ENCODE data around the gene CBX8. TPM values are rescaled to one million over a fixed set of nuclear protein-coding genes. Genes with fewer than 3 reads are reported as not detected.

Gene CBX8
- polyA plus RNA-seq, 1 experiment = 0.32 TPM

DNA sequence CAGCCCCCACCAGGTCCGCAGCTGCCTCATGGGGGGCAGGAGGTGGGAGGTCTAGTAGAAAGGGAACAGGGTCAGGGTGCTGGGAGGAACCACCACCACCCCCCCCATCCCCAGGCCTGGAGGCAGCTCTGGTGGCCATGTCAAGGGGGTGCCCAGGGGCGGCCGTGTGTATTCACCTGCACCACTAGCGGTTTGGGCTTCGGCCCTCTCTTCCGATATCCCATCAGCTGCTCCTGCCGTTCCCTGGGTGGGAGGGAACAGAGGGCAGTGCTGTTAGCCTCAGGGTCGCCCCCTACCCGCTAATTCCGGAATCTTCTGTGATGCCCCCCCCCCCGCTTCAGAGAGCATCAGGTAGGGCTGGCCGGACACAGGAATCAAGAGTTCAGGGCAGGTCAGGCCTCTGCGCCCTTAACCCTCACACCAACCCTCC is 38.6 kb upstream of the CBX8 start:
- Histone ChIP-seq H3K4me3 (ENCODE audit: low read depth, low read length) (no peak overlapping the region), H3K27me3 (ENCODE audit: control insufficient read depth, insufficient read depth, low read length) (peaks cover 3% of the 10 kb centered on the region; the same call in 1 of the 2 replicates), H3K36me3 (ENCODE audit: control insufficient read depth, insufficient read depth, low read length) (peaks cover 20% of the 10 kb centered on the region)
- ChIA-PET POLR2A (no interaction called here), CTCF (interaction anchor here (0.5 to 4.5 kb wide), 12 partner anchors 10 to 173 kb away, joined by 3 to 39 read pairs (median 4); no protein-coding TSS in a partner anchor)
- TF ChIP-seq, protein P1, sequence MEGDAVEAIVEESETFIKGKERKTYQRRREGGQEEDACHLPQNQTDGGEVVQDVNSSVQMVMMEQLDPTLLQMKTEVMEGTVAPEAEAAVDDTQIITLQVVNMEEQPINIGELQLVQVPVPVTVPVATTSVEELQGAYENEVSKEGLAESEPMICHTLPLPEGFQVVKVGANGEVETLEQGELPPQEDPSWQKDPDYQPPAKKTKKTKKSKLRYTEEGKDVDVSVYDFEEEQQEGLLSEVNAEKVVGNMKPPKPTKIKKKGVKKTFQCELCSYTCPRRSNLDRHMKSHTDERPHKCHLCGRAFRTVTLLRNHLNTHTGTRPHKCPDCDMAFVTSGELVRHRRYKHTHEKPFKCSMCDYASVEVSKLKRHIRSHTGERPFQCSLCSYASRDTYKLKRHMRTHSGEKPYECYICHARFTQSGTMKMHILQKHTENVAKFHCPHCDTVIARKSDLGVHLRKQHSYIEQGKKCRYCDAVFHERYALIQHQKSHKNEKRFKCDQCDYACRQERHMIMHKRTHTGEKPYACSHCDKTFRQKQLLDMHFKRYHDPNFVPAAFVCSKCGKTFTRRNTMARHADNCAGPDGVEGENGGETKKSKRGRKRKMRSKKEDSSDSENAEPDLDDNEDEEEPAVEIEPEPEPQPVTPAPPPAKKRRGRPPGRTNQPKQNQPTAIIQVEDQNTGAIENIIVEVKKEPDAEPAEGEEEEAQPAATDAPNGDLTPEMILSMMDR (IDR thresholded peaks at IDR 0.05; ENCODE audit: insufficient read depth, low read depth, low read length) = no peak
- DNase-seq (ENCODE audit: low read depth) = no peak

DNA sequence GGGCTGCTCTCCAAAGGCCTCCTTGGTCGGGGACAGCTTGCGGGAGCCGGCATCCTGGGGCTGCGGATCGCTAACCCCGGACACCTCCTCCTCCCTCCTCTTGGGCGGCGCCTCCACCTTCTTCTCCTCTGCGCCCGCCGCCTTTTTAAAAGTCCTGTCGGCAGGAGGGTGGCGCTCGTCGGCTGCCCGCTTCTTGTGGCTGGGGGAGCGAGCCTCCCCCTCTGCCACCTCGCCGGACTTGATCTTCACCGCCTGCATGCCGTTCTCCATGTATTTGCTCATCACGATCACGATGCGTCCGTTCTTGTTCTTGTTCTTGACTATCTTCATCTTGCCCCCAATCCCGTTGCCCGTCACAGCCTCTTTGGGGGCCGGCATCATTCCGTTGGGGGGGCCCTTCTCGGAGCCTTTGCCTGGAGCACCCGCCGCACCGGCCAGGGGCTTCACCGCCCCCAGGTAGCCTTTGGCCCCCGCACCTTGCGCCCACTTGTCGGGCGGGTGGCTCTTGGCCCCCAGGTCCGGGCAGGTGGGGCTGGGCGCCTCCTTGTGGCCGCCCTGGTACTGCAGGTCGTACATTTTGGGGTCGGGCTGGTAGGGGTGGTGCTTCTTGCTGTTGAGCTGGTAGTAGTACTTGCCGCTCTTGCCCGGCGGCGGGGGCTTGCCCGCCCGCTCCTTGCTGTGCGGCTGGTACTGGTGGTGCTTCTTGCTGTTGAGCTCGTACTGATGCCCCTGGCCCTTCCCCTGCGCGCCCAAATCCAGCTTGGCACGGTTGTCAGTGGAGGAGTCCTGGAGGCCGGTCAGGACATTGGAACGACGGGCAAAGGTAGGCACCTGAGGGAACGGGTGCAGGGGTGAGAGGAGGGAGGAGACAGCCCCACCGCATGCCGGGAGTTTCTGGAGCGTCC is 37.9 kb upstream of the CBX8 start:
- CTCF ChIA-PET = interaction anchor here (0.5 to 4.5 kb wide), 12 partner anchors 10 to 174 kb away, joined by 3 to 39 read pairs (median 4); no protein-coding TSS in a partner anchor
- TF ChIP-seq, protein P1 (IDR thresholded peaks at IDR 0.05; ENCODE audit: insufficient read depth, low read depth, low read length) = peak; percentile 76
- Histone ChIP-seq H3K4me3 (ENCODE audit: low read depth, low read length) (no peak overlapping the region), H3K36me3 (ENCODE audit: control insufficient read depth, insufficient read depth, low read length) (peaks cover 20% of the 10 kb centered on the region), H3K27me3 (ENCODE audit: control insufficient read depth, insufficient read depth, low read length) (no peaks in the 10 kb centered on the region)
- no peak for DNase-seq (ENCODE audit: low read depth)
- POLR2A ChIA-PET = no interaction called here

DNA sequence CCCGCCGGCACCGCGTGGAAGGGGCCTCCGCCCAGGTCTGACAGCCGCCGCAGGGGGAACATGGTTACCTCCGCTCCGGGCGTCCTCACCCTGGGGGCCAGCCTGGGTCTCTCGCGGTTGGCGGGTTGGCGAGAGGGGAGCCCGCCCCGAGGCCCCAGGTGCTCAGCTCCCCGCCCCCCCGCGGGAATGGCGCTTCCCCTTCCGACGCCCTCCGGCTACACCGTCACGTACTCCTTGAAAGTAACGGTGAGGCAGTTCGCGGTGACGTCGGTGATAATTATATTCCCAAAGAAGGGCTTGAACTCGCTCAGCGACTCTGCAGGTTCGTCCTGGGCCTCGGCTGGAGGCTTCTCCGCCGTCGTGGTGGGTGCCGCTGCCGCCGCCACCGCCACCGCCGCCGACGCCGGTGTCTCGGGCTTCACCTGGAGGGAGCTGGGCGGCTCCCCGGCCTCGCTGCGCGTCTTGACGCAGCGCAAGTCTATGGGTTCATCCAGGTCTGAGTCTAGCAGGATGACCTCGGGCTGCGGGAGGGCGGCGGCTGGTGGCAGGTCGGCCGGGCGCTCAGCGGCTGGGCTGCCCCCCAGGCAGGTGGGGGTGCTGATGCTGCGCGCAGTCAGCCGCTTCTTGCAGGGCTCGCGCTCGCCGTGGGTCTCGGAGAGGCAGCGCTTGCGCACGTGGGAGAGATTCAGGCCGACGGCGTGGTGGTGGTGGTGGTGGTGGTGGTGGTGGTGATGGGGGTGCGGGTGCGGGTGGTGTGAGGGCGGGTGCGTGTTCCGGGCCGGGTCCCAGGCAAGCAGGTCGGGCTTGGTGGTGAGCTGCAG is 37.1 kb upstream of the CBX8 start:
- Histone ChIP-seq H3K27me3 (ENCODE audit: control insufficient read depth, insufficient read depth, low read length) (no peaks in the 10 kb centered on the region), H3K36me3 (ENCODE audit: control insufficient read depth, insufficient read depth, low read length) (peaks cover 20% of the 10 kb centered on the region), H3K4me3 (ENCODE audit: low read depth, low read length) (no peak overlapping the region)
- no peak for DNase-seq (ENCODE audit: low read depth)
- TF ChIP-seq, protein P1 (IDR thresholded peaks at IDR 0.05; ENCODE audit: insufficient read depth, low read depth, low read length) = no peak
- ChIA-PET POLR2A (no interaction called here), CTCF (interaction anchor here (0.5 to 4.5 kb wide), 3 partner anchors 15 to 992 kb away, joined by 4 to 39 read pairs (median 4); no protein-coding TSS in a partner anchor)

DNA sequence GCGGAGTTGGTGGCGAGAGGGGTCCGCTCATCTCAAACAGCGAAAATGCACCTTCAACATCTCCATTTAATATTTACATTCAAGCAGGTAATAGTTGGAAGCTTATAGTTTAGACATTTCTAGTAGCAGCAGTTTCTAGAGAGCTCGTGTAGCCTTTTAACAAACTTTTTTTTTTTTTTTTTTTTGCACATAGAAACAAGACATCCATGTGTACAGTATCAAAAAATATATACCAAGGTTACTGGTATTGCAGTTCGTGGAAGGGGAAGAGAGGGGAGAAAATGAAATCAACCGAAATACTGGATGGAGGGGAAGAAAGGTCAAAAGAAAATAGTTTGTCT is 36.2 kb upstream of the CBX8 start:
- TF ChIP-seq, protein P1 (IDR thresholded peaks at IDR 0.05; ENCODE audit: insufficient read depth, low read depth, low read length) = no peak
- Histone ChIP-seq H3K4me3 (ENCODE audit: low read depth, low read length) (no peak overlapping the region), H3K27me3 (ENCODE audit: control insufficient read depth, insufficient read depth, low read length) (no peaks in the 10 kb centered on the region), H3K36me3 (ENCODE audit: control insufficient read depth, insufficient read depth, low read length) (peaks cover 20% of the 10 kb centered on the region)
- CTCF ChIA-PET = interaction anchor here (4.5 kb wide), 1 partner anchor 14 kb away, joined by 39 read pairs; no protein-coding TSS in a partner anchor
- POLR2A ChIA-PET = no interaction called here
- DNase-seq (ENCODE audit: low read depth) = no peak
